ENCODE measurements around the gene CRYBG3. TPM values are rescaled to one million over a fixed set of nuclear protein-coding genes. Genes with fewer than 3 reads are reported as not detected.

The CRYBG3 gene
- total and polyA plus RNA-seq, 9 donors: 5.8 to 16.1 (median 13.0) TPM

- no peaks in the 10 kb centered on the region for H3K27me3 ChIP-seq
- no peaks in the 10 kb centered on the region for H3K4me1 ChIP-seq (ENCODE audit: insufficient read depth)
- H3K9me3 ChIP-seq: no peaks in the 10 kb centered on the region
- DNase-seq: no peak
- no peak overlapping the region for H3K27ac ChIP-seq
- no peak overlapping the region for H3K4me3 ChIP-seq
- TF ChIP-seq EP300 (IDR thresholded peaks at IDR 0.05) (no peak), POLR2A (IDR thresholded peaks at IDR 0.05) (no peak), CTCF (IDR thresholded peaks at IDR 0.05) (no peak)
- WGBS, 3 donors: 47 to 64% (median 53%) methylated on average over 6 of the region's 6 CpGs
- intact Hi-C loops (cut with DNase I): no loop called here
- no peaks in the 10 kb centered on the region for H3K36me3 ChIP-seq
Measured at GRCh38 chr3:97871801-97872524, 50.2 kb downstream of the CRYBG3 start.

- H3K4me3 ChIP-seq: no peak overlapping the region
- no peaks in the 10 kb centered on the region for H3K9me3 ChIP-seq
- DNase-seq: no peak
- TF ChIP-seq CTCF (IDR thresholded peaks at IDR 0.05) (no peak), POLR2A (IDR thresholded peaks at IDR 0.05) (no peak), EP300 (IDR thresholded peaks at IDR 0.05) (no peak)
- intact Hi-C loops (cut with DNase I): no loop called here
- H3K27me3 ChIP-seq: no peaks in the 10 kb centered on the region
- no peak overlapping the region for H3K27ac ChIP-seq
- no peaks in the 10 kb centered on the region for H3K4me1 ChIP-seq (ENCODE audit: insufficient read depth)
- WGBS, 3 donors: 81 to 97% (median 92%) methylated on average over 1 of the region's 1 CpG
- H3K36me3 ChIP-seq: no peaks in the 10 kb centered on the region
Measured at GRCh38 chr3:97872525-97873042, 50.8 kb downstream of the CRYBG3 start.

- TF ChIP-seq POLR2A (IDR thresholded peaks at IDR 0.05) (no peak), CTCF (IDR thresholded peaks at IDR 0.05) (no peak), EP300 (IDR thresholded peaks at IDR 0.05) (no peak)
- intact Hi-C loops (cut with DNase I): no loop called here
- Histone ChIP-seq H3K36me3 (no peaks in the 10 kb centered on the region), H3K4me1 (ENCODE audit: insufficient read depth) (no peaks in the 10 kb centered on the region), H3K4me3 (no peak overlapping the region), H3K27me3 (no peaks in the 10 kb centered on the region), H3K9me3 (no peaks in the 10 kb centered on the region), H3K27ac (no peak overlapping the region)
- no peak for DNase-seq
Measured at GRCh38 chr3:97880267-97880666, 58.5 kb downstream of the CRYBG3 start.

DNA sequence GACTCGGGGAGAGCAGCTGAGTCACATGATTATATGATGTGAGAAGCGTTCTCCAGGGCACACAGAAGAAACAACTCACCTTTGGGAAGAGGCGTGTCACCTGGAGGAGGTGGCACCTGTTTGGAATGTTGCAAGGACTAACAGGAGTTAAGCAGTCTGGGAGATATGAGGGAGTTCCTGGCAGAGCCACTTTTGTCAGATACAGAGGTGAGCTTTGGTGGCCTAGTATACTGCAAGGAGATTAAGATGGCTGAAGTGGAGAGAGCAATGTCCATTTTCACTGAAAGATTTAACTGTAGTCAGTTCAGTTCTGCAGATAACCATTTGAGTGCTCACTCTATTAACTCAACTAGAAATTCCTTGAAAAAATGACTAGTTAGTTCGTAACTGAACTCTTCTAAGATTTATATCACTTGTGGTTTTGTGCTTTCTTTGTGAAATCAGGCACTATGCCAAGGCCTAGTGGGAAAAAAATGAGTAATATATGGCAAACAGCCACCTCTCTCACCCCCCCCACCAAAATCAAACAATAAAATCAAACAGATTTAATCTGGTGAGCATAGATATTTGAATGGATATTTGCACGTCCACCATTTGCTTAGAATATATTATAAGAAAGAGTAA is 61.3 kb downstream of the CRYBG3 start:
- Histone ChIP-seq H3K36me3 (no peaks in the 10 kb centered on the region), H3K4me3 (no peak overlapping the region), H3K27ac (no peak overlapping the region), H3K27me3 (no peaks in the 10 kb centered on the region), H3K4me1 (ENCODE audit: insufficient read depth) (no peaks in the 10 kb centered on the region), H3K9me3 (no peaks in the 10 kb centered on the region)
- TF ChIP-seq CTCF (IDR thresholded peaks at IDR 0.05) (no peak), POLR2A (IDR thresholded peaks at IDR 0.05) (no peak), EP300 (IDR thresholded peaks at IDR 0.05) (no peak)
- intact Hi-C loops (cut with DNase I): no loop called here
- WGBS, 3 donors: 75 to 83% (median 78%) methylated on average over 5 of the region's 5 CpGs
- no peak for DNase-seq

Data from ovary (tissue), 9 donors.